ENCODE data around the gene SESTD1. TPM values are rescaled to one million over a fixed set of nuclear protein-coding genes. Genes with fewer than 3 reads are reported as not detected.

The SESTD1 gene
- total and polyA plus RNA-seq, 2 of the 4 experiments (the other 2 are of a cell fraction) = 8.4 to 12.7 TPM

GRCh38 chr2:179274749-179275148, 10.1 kb upstream of the SESTD1 start:
- BruUV-seq (replicated peaks) = no TSS peak
- ATAC-seq (ENCODE audit: low read depth) = peak; percentile 23; the same call in 1 of the 2 replicates
- intact Hi-C loops (cut with micrococcal nuclease) = no loop called here

More at GRCh38 chr2:179274749-179275148, 10.1 kb upstream of the SESTD1 start:
- peaks cover 13% of the 10 kb centered on the region for H3K4me1 ChIP-seq (ENCODE audit: control insufficient read depth, insufficient read depth, low read length)
- no peaks in the 10 kb centered on the region for H3K36me3 ChIP-seq (ENCODE audit: control insufficient read depth, insufficient read depth, low read length)
- no peak overlapping the region for H3K9ac ChIP-seq (ENCODE audit: low read depth, low read length)
- peak overlapping the region; percentile 84; the same call in 1 of the 2 replicates for H2AK5ac ChIP-seq (ENCODE audit: low read depth, low read length)
- H2BK15ac ChIP-seq (ENCODE audit: low read depth, low read length) = 0 out of 3 replicates have a peak overlapping the region, but pooled peaks have one; percentile 14
- 0 out of 2 replicates have a peak overlapping the region, but pooled peaks have one; percentile 32 for H3K14ac ChIP-seq (replicated peaks; ENCODE audit: low read depth, low read length)
- H3K9me1 ChIP-seq (ENCODE audit: insufficient read depth, low read length) = peaks cover 7% of the 10 kb centered on the region; the same call in 1 of the 2 replicates
- no peaks in the 10 kb centered on the region for H3K79me1 ChIP-seq (ENCODE audit: low read depth in 1 of 2, low read length in 2 of 2)
- peak overlapping the region; percentile 72; the same call in 1 of the 2 replicates for H2BK20ac ChIP-seq (ENCODE audit: low read depth, low read length)
- ChIA-PET POLR2A (ENCODE audit: unreplicated experiment) (no interaction called here), CTCF (no interaction called here)
- TF ChIP-seq MAFK (IDR thresholded peaks at IDR 0.05; ENCODE audit: low read depth, low read length) = no peak
- TF ChIP-seq RFX5 (IDR thresholded peaks at IDR 0.05; ENCODE audit: low read depth, low read length) = no peak
- TF ChIP-seq RAD21 (IDR thresholded peaks at IDR 0.05; ENCODE audit: low read length) = no peak
- TF ChIP-seq MXI1 (IDR thresholded peaks at IDR 0.05; ENCODE audit: borderline replicate concordance, low read depth, low read length) = no peak
- TF ChIP-seq FOS (IDR thresholded peaks at IDR 0.05; ENCODE audit: low read depth, low read length) = no peak
- TF ChIP-seq CEBPB (IDR thresholded peaks at IDR 0.05; ENCODE audit: low read depth, low read length) = no peak
- no peak for TF ChIP-seq USF2 (IDR thresholded peaks at IDR 0.05; ENCODE audit: low read depth, low read length)
- no peak for TF ChIP-seq ELK1 (IDR thresholded peaks at IDR 0.05; ENCODE audit: borderline replicate concordance, low read depth, low read length)
- no peak for TF ChIP-seq NFE2L2 (IDR thresholded peaks at IDR 0.05; ENCODE audit: low read depth, low read length)
- dilution Hi-C loops (cut with HindIII; ENCODE audit: low sequenced_read_pairs, unreplicated experiment) (no loop called here), in situ Hi-C loops (cut with MboI; ENCODE audit: low sequenced_read_pairs) (no loop called here)
- H3K23ac ChIP-seq (ENCODE audit: low read depth, low read length) = no peak overlapping the region; the same call in 1 of the 2 replicates
- no peaks in the 10 kb centered on the region for H3K27me3 ChIP-seq (ENCODE audit: control insufficient read depth, insufficient read depth, low read length)
- H3K56ac ChIP-seq (ENCODE audit: extremely low read depth, insufficient read depth, low read length) = no peak overlapping the region
- H3K4ac ChIP-seq (ENCODE audit: low read depth, low read length) = no peak overlapping the region
- peak; percentile 22 for DNase-seq
- H2BK5ac ChIP-seq (ENCODE audit: low read depth, low read length, poor library complexity, severe bottlenecking) = no peak overlapping the region
- no peak overlapping the region for H4K5ac ChIP-seq (ENCODE audit: low read depth, low read length)
- 50% methylated on average over 1 of the region's 2 CpGs; no CpG with 5 or more reads in 1 of the 2 experiments for WGBS, 2 experiments (ENCODE audit: extremely low coverage in 2 of 2, insufficient read length in 1 of 2)
- H3K4me2 ChIP-seq (ENCODE audit: low read depth, low read length) = peak overlapping the region; percentile 20; the same call in 1 of the 2 replicates
- no peak overlapping the region; the same call in 1 of the 2 replicates for H3K27ac ChIP-seq (ENCODE audit: insufficient read depth, low read length)
- H3K18ac ChIP-seq (ENCODE audit: low read depth, low read length) = peak overlapping the region; percentile 15; the same call in 1 of the 2 replicates
- H3K9me3 ChIP-seq (ENCODE audit: control insufficient read depth, insufficient read depth, low read length) = no peaks in the 10 kb centered on the region
- no peaks in the 10 kb centered on the region for H4K20me1 ChIP-seq (ENCODE audit: insufficient read depth, low read length)
- no peak overlapping the region for H3K4me3 ChIP-seq (ENCODE audit: insufficient read depth, low read depth, low read length)
- H4K8ac ChIP-seq (ENCODE audit: low read depth in 2 of 2, low read length in 2 of 2) = no peak overlapping the region
- H2BK120ac ChIP-seq (ENCODE audit: low read depth, low read length) = peak overlapping the region; percentile 52
- no peak overlapping the region for H4K91ac ChIP-seq (ENCODE audit: insufficient read depth, low read depth, low read length)
- no peak overlapping the region for H2AK9ac ChIP-seq (replicated peaks; ENCODE audit: low read depth, low read length, poor library complexity)
- H2AFZ ChIP-seq (replicated peaks; ENCODE audit: low read length, poor library complexity) = no peak overlapping the region
